Gastroesophageal sphincter (tissue), 4 donors: ENCODE data around the gene MTHFS. TPM values are rescaled to one million over a fixed set of nuclear protein-coding genes. Genes with fewer than 3 reads are reported as not detected.
"Not testable (repeated sequence)": the region's sequence is repeated elsewhere in the genome, so short reads cannot be mapped to it uniquely, and the experiment has no call there.

ENCODE experiments used
- ATAC-seq: fragments of 150-250 bp; one replicate; pipeline ENCODE4 v1.9.1; 2016; ENCODE audit warnings: mild to moderate bottlenecking, moderate library complexity
- H3K27ac ChIP-seq, 4 donors: fragments of 200-600 bp; sonication (generic) in 3 of 4; 1 replicate in 3 of 4; 2 replicates in 1 of 4; pipeline ENCODE4 v1.5.1; 2016 to 2019
- H3K27me3 ChIP-seq: fragments of 200-600 bp; sonication (generic); one replicate; pipeline ENCODE4 v1.5.1; 2019
- H3K36me3 ChIP-seq, 2 donors: fragments of 200-600 bp; sonication (generic); one replicate each; pipeline ENCODE4 v1.5.1; 2019; ENCODE audit warnings: control low read depth in 1 of 2
- H3K4me1 ChIP-seq, 3 donors: fragments of 200-600 bp; sonication (generic); 1 replicate in 2 of 3; 2 replicates in 1 of 3; pipeline ENCODE4 v1.5.1; 2016 to 2019; ENCODE audit warnings: control low read depth in 2 of 3
- H3K4me3 ChIP-seq, 2 donors: fragments of 200-600 bp; sonication (generic); one replicate each; pipeline ENCODE4 v1.5.1; 2019; ENCODE audit warnings: mild to moderate bottlenecking in 1 of 2, moderate library complexity in 1 of 2
- H3K9me3 ChIP-seq, 3 donors: fragments of 200-600 bp; sonication (generic); one replicate each; pipeline ENCODE4 v1.5.1; 2017 to 2019; ENCODE audit warnings: control low read depth in 2 of 3
- EP300 ChIP-seq: sonication (generic); formaldehyde crosslinking; IDR thresholded peaks from one replicate; pipeline ENCODE4 v1.6.1; 2017; ENCODE audit warnings: antibody characterized with exemption, mild to moderate bottlenecking
- POLR2A ChIP-seq, 2 donors: fragments of 450-650 bp; IDR thresholded peaks; one replicate each; pipeline ENCODE4 v1.6.1; 2017; ENCODE audit warnings: antibody characterized with exemption in 2 of 2, mild to moderate bottlenecking in 2 of 2, moderate library complexity in 1 of 2
- POLR2AphosphoS5 ChIP-seq: sonication (generic); formaldehyde crosslinking; IDR thresholded peaks from one replicate; pipeline ENCODE4 v1.6.1; 2017; ENCODE audit warnings: antibody characterized with exemption
- WGBS, 2 donors: methylation state at CpG; one replicate each; pipeline ENCODE4 v1.1.5; 2018; ENCODE audit warnings: low coverage in 1 of 2; 5-methylcytosine and 5-hydroxymethylcytosine counted together
- total RNA-seq, 4 donors: library from RNA; depleted of rRNA; stranded (reverse); fragments of >200 nt; gene quantifications; one replicate each; pipeline ENCODE4 v1.1.0, GENCODE V29; 2016
- TF ChIP-seq, protein P1 (sequence below), 4 experiments: fragments of 200-600 bp in 2 of 4; fragments of 450-650 bp in 2 of 4; sonication (generic) in 1 of 4; IDR thresholded peaks; one replicate each; pipeline ENCODE4 v1.5.1; 2017 to 2019; ENCODE audit warnings: antibody characterized with exemption in 4 of 4, mild to moderate bottlenecking in 2 of 4, moderate library complexity in 2 of 4

The MTHFS gene
- total RNA-seq, 4 donors from 2014 or later = 7.9 to 12.8 (median 11.0) TPM

DNA sequence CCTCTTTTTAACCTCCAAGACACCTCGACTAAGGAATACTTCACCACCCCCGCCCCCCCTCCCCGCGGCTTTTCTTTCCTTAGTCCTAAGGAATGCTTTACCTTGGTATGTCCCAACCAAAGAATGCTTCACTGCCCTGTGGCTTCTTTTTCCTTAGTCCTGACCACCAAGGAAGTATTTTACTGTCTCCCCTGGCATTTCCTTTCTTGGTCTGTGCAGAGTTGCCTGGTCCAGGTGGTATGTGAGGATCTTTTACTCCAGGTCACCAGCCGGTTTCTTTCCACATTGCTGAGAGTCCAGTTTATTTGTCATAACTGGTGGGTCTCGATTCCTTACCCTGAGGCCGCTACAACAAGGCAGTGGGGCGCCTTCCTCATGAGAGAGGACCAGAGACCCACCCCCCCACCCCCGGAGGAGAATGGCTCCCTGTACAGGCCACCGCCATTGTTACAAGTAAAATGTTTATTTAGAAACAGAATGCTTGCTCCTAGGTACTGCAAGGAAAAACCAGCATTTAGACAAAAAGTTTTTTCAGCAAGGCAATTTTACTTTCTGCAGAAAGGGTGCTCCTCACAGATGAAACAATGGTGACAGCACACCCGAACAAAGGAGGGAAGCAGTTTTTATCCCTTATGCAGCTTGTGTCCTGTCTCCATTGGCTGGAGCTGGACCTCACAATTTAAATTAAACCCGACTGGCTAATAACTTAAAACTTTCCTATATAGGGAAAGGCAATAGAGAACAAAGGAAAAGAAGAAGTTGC is 23.1 kb upstream of the MTHFS start:
- WGBS, 2 donors = 80 to 94% methylated on average over 2 to 7 of the region's 12 CpGs
- TF ChIP-seq, protein P1, sequence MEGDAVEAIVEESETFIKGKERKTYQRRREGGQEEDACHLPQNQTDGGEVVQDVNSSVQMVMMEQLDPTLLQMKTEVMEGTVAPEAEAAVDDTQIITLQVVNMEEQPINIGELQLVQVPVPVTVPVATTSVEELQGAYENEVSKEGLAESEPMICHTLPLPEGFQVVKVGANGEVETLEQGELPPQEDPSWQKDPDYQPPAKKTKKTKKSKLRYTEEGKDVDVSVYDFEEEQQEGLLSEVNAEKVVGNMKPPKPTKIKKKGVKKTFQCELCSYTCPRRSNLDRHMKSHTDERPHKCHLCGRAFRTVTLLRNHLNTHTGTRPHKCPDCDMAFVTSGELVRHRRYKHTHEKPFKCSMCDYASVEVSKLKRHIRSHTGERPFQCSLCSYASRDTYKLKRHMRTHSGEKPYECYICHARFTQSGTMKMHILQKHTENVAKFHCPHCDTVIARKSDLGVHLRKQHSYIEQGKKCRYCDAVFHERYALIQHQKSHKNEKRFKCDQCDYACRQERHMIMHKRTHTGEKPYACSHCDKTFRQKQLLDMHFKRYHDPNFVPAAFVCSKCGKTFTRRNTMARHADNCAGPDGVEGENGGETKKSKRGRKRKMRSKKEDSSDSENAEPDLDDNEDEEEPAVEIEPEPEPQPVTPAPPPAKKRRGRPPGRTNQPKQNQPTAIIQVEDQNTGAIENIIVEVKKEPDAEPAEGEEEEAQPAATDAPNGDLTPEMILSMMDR (IDR thresholded peaks at IDR 0.05) = no peak
- TF ChIP-seq EP300 (no peak), POLR2AphosphoS5 (no peak), POLR2A (IDR thresholded peaks at IDR 0.05) (no peak)
- ATAC-seq = no peak
- H3K4me3 ChIP-seq = no peak overlapping the region
- peaks cover 0 to 20% (median 0%) of the 10 kb centered on the region in 3 donors for H3K4me1 ChIP-seq
- no peaks in the 10 kb centered on the region for H3K27me3 ChIP-seq
- H3K9me3 ChIP-seq = peaks cover 0 to 71% (median 0%) of the 10 kb centered on the region in 3 donors
- H3K27ac ChIP-seq = no peak overlapping the region
- peaks cover 0 to 31% of the 10 kb centered on the region in 2 donors for H3K36me3 ChIP-seq

DNA sequence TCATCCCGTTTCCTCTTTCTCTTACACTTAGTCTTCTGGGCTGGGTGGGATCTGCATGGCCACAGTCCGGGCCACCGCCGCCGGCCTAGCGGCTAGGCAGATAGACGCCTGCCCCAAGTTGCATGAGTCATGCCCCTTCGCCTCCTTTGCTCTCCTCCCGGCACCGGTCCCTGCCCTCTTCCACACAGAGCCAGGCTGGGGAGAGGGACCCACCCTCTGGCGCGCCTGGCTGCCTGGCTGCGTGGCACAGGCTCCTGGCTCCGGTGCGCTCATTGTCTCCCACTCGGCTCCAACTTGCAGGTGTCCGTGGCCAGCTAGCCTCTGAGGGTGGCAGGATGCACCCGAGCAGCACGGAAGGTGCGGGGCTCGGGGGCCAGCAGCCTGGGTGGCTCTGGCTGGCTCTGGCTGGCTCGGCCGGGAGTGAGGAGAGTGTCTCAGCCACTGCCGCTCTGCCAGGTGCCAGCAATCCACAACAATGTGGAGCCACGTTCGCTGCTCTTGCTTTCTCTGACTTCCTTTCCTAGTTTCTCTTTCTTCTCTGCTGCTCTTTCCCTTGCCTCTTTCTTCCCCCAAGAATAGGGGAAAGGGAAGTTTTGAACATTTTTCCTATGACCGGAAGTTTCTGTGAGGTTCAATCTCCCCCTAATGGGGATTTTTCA is 22.4 kb upstream of the MTHFS start:
- Histone ChIP-seq H3K27me3 (no peaks in the 10 kb centered on the region), H3K27ac (no peak overlapping the region), H3K4me3 (no peak overlapping the region), H3K9me3 (peaks cover 0 to 78% (median 0%) of the 10 kb centered on the region in 3 donors), H3K36me3 (peaks cover 0 to 31% of the 10 kb centered on the region in 2 donors), H3K4me1 (peaks cover 0 to 15% (median 0%) of the 10 kb centered on the region in 3 donors)
- TF ChIP-seq POLR2A (IDR thresholded peaks at IDR 0.05) (no peak), EP300 (no peak), POLR2AphosphoS5 (no peak)
- TF ChIP-seq, protein P1 (IDR thresholded peaks at IDR 0.05) = no peak
- 100% methylated on average over 1 to 3 of the region's 27 CpGs for WGBS, 2 donors
- no peak for ATAC-seq

DNA sequence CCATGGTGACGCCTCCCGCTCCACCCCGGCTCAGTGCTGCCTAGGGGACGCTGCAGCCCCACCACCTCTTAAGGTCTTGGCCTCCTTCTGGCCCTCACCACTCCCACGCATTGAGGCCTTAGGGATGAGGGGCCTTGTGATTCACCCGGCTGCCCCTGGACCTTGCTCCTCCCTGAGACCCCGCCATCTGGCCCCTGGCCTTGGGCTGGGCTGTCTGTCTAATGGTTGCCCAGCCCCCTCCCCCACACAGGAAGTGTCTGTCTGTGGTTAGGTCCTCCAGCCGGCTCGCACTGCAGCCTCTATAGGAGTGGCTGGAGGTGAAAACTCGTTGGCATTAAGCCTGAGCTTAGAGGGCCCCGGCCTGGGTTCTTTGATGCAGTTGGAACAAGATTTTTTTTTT is 21.5 kb upstream of the MTHFS start:
- H3K4me3 ChIP-seq = no peak overlapping the region
- ATAC-seq = no peak
- H3K27ac ChIP-seq = no peak overlapping the region
- H3K9me3 ChIP-seq = peaks cover 0 to 80% (median 0%) of the 10 kb centered on the region in 3 donors
- TF ChIP-seq POLR2A (IDR thresholded peaks at IDR 0.05) = no peak
- TF ChIP-seq POLR2AphosphoS5 = no peak
- no peak for TF ChIP-seq EP300
- TF ChIP-seq, protein P1 (IDR thresholded peaks at IDR 0.05) = no peak
- peaks cover 0 to 13% (median 0%) of the 10 kb centered on the region in 3 donors for H3K4me1 ChIP-seq
- H3K36me3 ChIP-seq = peaks cover 0 to 31% of the 10 kb centered on the region in 2 donors
- H3K27me3 ChIP-seq = no peaks in the 10 kb centered on the region
- WGBS, 2 donors = 79 to 93% methylated on average over 2 to 5 of the region's 11 CpGs

DNA sequence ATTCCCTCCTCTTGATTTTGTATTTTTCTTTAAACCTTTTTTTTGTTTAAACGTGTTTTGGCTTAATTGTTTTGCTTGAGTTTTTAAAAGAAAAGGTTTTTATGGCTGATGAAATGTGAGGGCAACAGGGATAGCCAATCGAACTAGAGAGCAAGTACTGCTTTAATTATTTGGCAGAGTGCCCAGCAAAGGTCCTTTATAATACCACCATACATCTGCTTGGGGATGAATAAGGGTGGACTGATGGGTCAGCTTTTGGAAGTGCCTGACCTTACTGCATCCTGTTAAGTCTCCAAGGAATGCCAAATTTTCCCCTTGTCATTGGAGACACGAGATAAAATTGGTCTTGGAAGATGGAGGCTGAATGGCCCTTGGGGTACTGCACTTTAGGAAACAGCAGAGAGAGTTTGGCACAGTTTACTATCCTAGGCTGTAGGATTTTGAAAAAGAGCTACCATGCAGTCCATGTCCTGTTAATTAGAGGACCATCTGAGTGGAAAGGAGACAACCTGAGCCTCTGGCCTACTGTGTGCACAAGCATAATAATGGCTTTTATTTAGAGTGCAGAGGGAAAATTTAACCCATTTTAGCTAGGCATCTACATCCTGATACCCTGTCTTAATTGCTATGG is 19.8 kb upstream of the MTHFS start:
- peaks cover 0 to 75% (median 0%) of the 10 kb centered on the region in 3 donors for H3K9me3 ChIP-seq
- peaks cover 0 to 32% of the 10 kb centered on the region in 2 donors for H3K36me3 ChIP-seq
- H3K27me3 ChIP-seq = no peaks in the 10 kb centered on the region
- no peak overlapping the region for H3K4me3 ChIP-seq
- TF ChIP-seq, protein P1 (IDR thresholded peaks at IDR 0.05) = no peak
- TF ChIP-seq POLR2AphosphoS5 (no peak), POLR2A (IDR thresholded peaks at IDR 0.05) (no peak), EP300 (no peak)
- ATAC-seq = no peak
- 53 to 56% methylated on average over 1 to 3 of the region's 3 CpGs for WGBS, 2 donors
- H3K27ac ChIP-seq = no peak overlapping the region
- no peaks in the 10 kb centered on the region for H3K4me1 ChIP-seq

DNA sequence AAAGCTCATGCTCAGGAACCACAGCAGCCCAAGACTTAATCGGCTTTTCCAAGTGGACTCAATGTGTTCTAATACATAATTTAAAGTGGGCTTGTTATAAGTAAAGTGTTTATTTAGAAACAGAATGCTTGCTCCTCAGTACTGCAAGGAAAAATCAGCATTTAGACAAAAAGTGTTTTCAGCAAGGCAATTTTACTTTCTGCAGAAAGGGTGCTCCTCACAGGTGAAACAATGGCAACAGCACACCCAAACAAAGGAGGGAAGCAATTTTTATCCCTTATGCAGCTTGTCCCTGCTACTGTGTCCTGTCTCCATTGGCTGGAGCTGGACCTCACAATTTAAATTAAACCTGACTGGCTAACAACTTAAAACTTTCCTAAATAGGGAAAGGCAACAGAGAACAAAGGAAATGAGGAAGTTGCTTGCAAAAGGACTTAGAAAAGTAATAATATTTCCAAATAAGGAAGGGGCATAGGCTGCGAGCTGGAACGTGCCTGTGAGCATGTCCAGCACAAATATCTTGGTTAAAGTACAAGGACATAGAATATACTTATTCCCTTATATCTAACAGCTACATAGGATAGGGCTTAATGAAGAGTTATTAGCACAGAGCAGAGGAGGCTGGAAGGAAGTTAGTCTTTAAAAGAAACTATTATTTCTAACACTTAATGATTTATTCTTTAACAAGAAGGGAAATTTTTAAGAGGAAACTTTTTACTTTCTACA is 19.1 kb upstream of the MTHFS start:
- H3K36me3 ChIP-seq = peaks cover 0 to 25% of the 10 kb centered on the region in 2 donors
- H3K27me3 ChIP-seq, H3K4me1 ChIP-seq, H3K4me3 ChIP-seq, ATAC-seq, H3K27ac ChIP-seq: not testable (repeated sequence)
- H3K9me3 ChIP-seq = peaks cover 0 to 69% (median 0%) of the 10 kb centered on the region in 3 donors
- 88 to 93% methylated on average over 2 to 3 of the region's 3 CpGs for WGBS, 2 donors
